Stimulated activated CD4-positive, alpha-beta T cell treated with anti-CD3 and anti-CD28 coated beads, Interleukin-2, amount 100 ng/mL, for 4 hours (primary cell): ENCODE data around the gene GJC2.
A peak's percentile ranks its signal among the peaks of the same experiment; 100 is the strongest.

Experiments
- DNase-seq: peaks from one replicate; pipeline ENCODE4 v3.0.0-alpha.2; 2020; ENCODE audit warnings: low read depth

Gene GJC2

GRCh38 chr1:228114827-228115226, 34.9 kb upstream of the GJC2 start:
- DNase-seq = no peak

- DNase-seq = no peak
Observed at GRCh38 chr1:228117335-228117734, 32.4 kb upstream of the GJC2 start.

- no peak for DNase-seq
Observed at GRCh38 chr1:228118040-228118439, 31.7 kb upstream of the GJC2 start.

- DNase-seq = no peak
Observed at GRCh38 chr1:228120351-228120750, 29.4 kb upstream of the GJC2 start.

GRCh38 chr1:228120857-228121489, 28.8 kb upstream of the GJC2 start:
- DNase-seq = no peak

- no peak for DNase-seq
Observed at GRCh38 chr1:228122921-228123441, 26.7 kb upstream of the GJC2 start.

GRCh38 chr1:228123505-228123904, 26.2 kb upstream of the GJC2 start:
- no peak for DNase-seq

- DNase-seq = no peak
Observed at GRCh38 chr1:228125185-228125584, 24.5 kb upstream of the GJC2 start.

- no peak for DNase-seq
Observed at GRCh38 chr1:228131766-228132165, 18.0 kb upstream of the GJC2 start.

- DNase-seq = no peak
Observed at GRCh38 chr1:228134591-228134990, 15.1 kb upstream of the GJC2 start.

- no peak for DNase-seq
Observed at GRCh38 chr1:228136901-228137300, 12.8 kb upstream of the GJC2 start.

GRCh38 chr1:228139406-228139930, 10.3 kb upstream of the GJC2 start:
- DNase-seq = no peak

- peak; percentile 100 for DNase-seq
Observed at GRCh38 chr1:228139931-228140723, 9.6 kb upstream of the GJC2 start, which contains the start of gene GUK1. Gene GUK1, plus strand, starts transcription at chr1:228140279. Its CDS starts 24 bp downstream, at chr1:228140303.

- DNase-seq = no peak
Observed at GRCh38 chr1:228140724-228141225, 9.0 kb upstream of the GJC2 start.

- no peak for DNase-seq
Observed at GRCh38 chr1:228141226-228142044, 8.3 kb upstream of the GJC2 start.

GRCh38 chr1:228142155-228142691, 7.5 kb upstream of the GJC2 start:
- DNase-seq = no peak

- DNase-seq = no peak
Observed at GRCh38 chr1:228142701-228143136, 7.0 kb upstream of the GJC2 start.

- no peak for DNase-seq
Observed at GRCh38 chr1:228143480-228144192, 6.1 kb upstream of the GJC2 start.

- no peak for DNase-seq
Observed at GRCh38 chr1:228144193-228144992, 5.3 kb upstream of the GJC2 start.

- no peak for DNase-seq
Observed at GRCh38 chr1:228144993-228145343, 4.8 kb upstream of the GJC2 start.
